HG03064 (cell line): ENCODE measurements around the gene TAB2.

Experiments
- ATAC-seq: cut with Tn5 transposase; IDR thresholded peaks from one replicate; pipeline ENCODE4 v1.9.1; 2021; ENCODE audit warnings: low read depth; ENCODE audit not compliant: unreplicated experiment

Gene TAB2

DNA sequence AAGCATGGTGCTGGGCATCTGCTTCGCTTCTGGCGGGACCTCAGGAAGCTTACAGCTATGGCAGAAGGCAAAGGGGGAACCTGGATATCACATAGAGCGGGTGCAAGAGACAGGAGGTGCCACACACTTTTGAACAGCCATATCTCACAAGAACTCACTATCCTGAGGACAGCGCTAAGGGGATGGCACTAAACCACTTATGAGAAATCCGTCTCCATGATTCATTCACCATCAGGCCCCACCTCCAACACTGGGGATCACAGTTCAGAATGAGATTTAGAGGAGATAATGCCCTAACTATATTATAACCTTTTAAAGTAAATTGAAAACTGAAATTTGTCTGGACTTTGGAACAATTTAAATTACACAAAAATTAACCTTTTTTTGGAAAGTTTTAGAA lies 44.8 kb downstream of the TAB2 start:
- no peak for ATAC-seq

DNA sequence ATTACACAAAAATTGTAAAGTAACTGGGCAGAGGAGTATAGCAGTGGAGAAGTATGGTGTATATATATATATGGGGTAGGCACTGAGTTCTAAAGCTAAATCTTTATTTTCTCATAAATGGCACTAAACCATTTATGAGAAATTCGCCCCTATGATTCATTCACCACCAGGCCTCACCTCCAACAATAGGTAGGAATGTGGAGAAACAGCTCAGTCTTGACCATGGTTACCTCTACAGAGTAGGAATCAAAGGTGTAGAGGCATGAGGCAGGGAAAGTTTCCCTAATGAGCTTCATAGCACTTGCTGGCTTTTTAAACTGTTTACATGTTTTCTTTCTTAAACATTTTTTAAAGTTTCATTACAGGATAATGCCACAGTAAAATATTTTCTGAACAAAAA lies 45.6 kb downstream of the TAB2 start:
- no peak for ATAC-seq

GRCh38 chr6:149364557-149364956 lies 47.0 kb downstream of the TAB2 start:
- ATAC-seq: no peak

DNA sequence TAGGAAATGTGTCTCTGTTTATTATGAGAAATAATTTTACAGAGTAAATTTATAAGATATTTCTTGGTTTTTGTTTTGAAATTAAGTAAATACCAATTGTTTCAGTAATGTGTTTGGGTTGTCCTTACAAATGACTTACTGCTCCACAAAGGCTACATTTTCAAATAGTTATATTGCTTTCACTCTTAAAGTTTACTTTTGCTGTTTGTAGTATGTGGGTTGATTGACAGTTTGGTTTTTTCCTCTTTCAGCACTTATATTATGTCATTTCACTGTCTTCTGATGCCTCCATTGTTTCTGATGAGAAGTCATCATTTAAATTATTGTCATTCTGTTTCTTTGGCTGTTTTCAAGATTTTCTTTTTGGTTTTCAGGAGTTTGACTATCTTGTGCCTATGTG lies 47.7 kb downstream of the TAB2 start:
- ATAC-seq: no peak

- no peak for ATAC-seq
Observed at GRCh38 chr6:149366267-149366921, 48.9 kb downstream of the TAB2 start.

GRCh38 chr6:149368065-149368464 lies 50.6 kb downstream of the TAB2 start:
- peak; percentile 60 for ATAC-seq

DNA sequence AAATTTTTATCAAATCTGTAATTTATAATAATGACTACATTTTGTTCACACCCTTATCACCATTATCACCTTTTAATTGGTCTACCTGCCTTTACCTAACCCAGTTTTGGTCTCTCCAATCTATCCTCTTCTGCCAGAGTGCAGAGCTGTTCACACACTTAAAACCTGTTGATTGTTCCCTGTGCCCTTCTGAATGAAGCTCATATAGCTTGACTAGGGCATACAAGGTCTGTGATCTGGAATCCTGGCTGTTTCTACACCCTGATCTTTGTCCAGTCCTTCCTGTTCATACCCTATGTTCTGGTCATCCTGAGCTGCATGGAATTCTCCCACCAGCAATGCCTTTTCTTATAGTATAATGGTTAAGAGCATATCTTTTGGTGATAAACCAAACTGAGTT lies 53.6 kb downstream of the TAB2 start:
- no peak for ATAC-seq

- no peak for ATAC-seq
Observed at GRCh38 chr6:149372062-149372461, 54.5 kb downstream of the TAB2 start.

GRCh38 chr6:149373511-149373910 lies 56.0 kb downstream of the TAB2 start:
- no peak for ATAC-seq

DNA sequence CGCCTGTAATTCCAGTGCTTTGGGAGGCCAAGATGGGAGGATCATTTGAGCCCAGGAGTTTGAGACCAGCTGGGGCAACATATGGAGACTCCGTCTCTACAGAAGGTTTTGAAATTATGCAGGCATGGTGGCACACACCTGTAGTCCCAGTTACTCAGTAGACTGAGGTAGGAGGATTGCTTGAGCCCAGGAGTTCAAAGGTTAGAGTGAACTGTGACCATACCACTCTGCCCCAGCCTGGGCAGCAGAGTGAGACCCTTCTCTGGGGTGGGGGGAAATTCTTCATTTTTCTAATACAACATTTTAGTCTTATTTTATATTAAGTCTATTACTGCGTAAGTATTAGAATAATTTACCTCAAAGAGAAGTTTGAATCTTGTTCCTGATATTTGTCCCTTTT lies 62.5 kb downstream of the TAB2 start:
- no peak for ATAC-seq

DNA sequence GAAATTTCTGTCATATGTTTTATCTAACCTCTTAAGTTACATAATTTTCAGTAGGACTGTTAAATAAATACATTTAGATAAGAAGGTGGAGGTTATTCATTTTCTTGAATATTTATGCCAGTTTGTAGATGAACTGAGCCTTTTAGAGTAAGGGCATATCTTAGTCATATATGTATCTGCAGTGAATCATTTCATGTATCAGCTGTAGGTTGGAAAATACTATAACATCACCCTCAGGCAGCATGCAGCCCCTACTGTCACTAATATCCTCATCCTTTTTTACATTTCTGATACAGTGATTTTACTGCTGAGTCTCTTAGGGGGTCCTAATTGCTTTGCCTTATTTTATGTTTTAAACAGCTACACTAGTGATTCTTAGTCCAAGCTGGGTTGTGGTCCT lies 63.0 kb downstream of the TAB2 start:
- no peak for ATAC-seq

DNA sequence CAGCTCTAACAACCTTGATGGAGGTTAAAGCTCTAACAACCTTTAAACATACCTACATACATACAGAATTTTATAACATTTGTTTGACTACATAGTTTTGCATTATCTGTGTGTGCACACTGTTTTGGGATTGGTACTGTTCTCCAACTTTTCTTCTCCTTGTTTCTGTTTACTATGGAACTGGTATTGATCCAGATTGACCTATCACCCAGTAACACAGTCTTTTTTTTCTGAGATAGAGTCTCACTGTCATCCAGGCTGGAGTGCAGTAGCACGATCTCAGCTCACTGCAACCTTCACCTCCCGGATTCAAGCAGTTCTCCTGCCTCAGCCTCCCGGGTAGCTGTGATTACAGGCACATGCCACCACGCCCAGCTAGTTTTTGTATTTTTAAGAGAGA lies 65.9 kb downstream of the TAB2 start:
- no peak for ATAC-seq

- ATAC-seq: no peak
Observed at GRCh38 chr6:149384464-149384863, 67.0 kb downstream of the TAB2 start.

DNA sequence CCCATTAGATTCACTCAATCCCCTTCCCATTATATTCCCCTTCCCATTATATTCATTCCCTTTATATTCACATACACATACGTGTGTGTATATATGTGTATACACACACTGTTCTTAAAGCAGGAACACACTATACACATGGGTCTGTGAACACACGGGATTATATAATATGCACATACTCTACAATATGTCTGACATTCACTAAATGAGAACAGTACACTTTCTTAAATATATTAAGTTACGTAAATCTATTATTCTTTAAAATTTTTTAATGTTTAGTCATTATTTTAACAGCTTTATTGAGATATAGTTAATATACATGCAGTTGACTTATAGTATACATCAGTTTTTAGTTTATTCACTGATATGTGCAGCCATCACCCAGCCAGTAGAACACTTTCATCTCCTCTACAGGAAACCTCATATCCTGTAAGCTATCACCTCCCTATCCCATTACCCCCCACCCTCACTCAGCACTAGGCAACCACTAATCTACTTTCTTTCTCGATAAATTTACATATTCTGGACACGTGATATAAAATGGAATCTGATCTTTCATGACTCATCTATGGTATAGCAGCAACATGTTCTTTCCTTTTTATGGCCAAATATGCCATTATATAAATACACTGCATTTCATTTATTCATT lies 68.6 kb downstream of the TAB2 start:
- ATAC-seq: no peak

- ATAC-seq: no peak
Observed at GRCh38 chr6:149387779-149388512, 70.4 kb downstream of the TAB2 start.

GRCh38 chr6:149389509-149390297 lies 72.2 kb downstream of the TAB2 start:
- no peak for ATAC-seq

GRCh38 chr6:149392093-149392492 lies 74.6 kb downstream of the TAB2 start:
- ATAC-seq: no peak

- ATAC-seq: no peak
Observed at GRCh38 chr6:149392535-149392934, 75.0 kb downstream of the TAB2 start.

GRCh38 chr6:149393002-149393679 lies 75.6 kb downstream of the TAB2 start:
- no peak for ATAC-seq

- no peak for ATAC-seq
Observed at GRCh38 chr6:149395185-149395584, 77.7 kb downstream of the TAB2 start.

- ATAC-seq: no peak
Observed at GRCh38 chr6:149397384-149397783, 79.9 kb downstream of the TAB2 start.
